DOHH2 (cell line): ENCODE data around the gene CHMP5.

Experiments
- H3F3A ChIP-seq: fragments of 200-600 bp; sonication (generic), shearing (Covaris generic); 2 replicates; pipeline ENCODE4 v1.6.0; 2016; ENCODE audit warnings: antibody characterized with exemption, mild to moderate bottlenecking; ENCODE audit not compliant: control insufficient read depth, insufficient read depth
- H3K27ac ChIP-seq: fragments of 200-600 bp; sonication (generic); 2 replicates; pipeline ENCODE4 v1.5.1; 2014; ENCODE audit warnings: low read depth, mild to moderate bottlenecking, low read length, moderate library complexity
- H3K27me3 ChIP-seq: fragments of 200-600 bp; sonication (generic); 2 replicates; pipeline ENCODE4 v1.6.1; 2014; ENCODE audit warnings: mild to moderate bottlenecking, low read length, mixed read lengths; ENCODE audit not compliant: control insufficient read depth
- H3K36me3 ChIP-seq: fragments of 200-600 bp; sonication (generic); 2 replicates; pipeline ENCODE4 v1.6.1; 2014; ENCODE audit warnings: mild to moderate bottlenecking, low read length, moderate library complexity, mixed read lengths; ENCODE audit not compliant: control insufficient read depth
- H3K4me1 ChIP-seq: fragments of 200-600 bp; sonication (generic); 2 replicates; pipeline ENCODE4 v1.6.1; 2014; ENCODE audit warnings: mild to moderate bottlenecking, low read length, mixed read lengths; ENCODE audit not compliant: control insufficient read depth
- H3K4me2 ChIP-seq: fragments of 200-600 bp; sonication (generic); 2 replicates; pipeline ENCODE4 v1.6.0; 2014; ENCODE audit warnings: mild to moderate bottlenecking, low read length, moderate library complexity
- H3K4me3 ChIP-seq: fragments of 200-600 bp; sonication (generic); 2 replicates; pipeline ENCODE4 v1.5.1; 2014; ENCODE audit warnings: mild to moderate bottlenecking, low read length, mixed read lengths
- H3K79me2 ChIP-seq: fragments of 200-600 bp; sonication (generic); 2 replicates; pipeline ENCODE4 v1.6.1; 2014; ENCODE audit warnings: mild to moderate bottlenecking, low read length, mixed read lengths; ENCODE audit not compliant: control insufficient read depth
- H3K9me2 ChIP-seq: fragments of 200-600 bp; sonication (generic); replicated peaks from 2 replicates; pipeline ENCODE4 v1.6.1; 2014; ENCODE audit warnings: mild to moderate bottlenecking, low read length, mixed read lengths; ENCODE audit not compliant: control insufficient read depth
- H3K9me3 ChIP-seq: fragments of 200-600 bp; sonication (generic); 2 replicates; pipeline ENCODE4 v1.6.1; 2014; ENCODE audit warnings: antibody characterized with exemption, low read length, mixed read lengths; ENCODE audit not compliant: control insufficient read depth, insufficient read depth
- H4K20me1 ChIP-seq: fragments of 200-600 bp; sonication (generic); 2 replicates; pipeline ENCODE4 v1.6.0; 2014; ENCODE audit warnings: low read depth, mild to moderate bottlenecking, antibody characterized with exemption, low read length, moderate library complexity; ENCODE audit not compliant: control insufficient read depth, insufficient read depth
- EZH2phosphoT487 ChIP-seq: fragments of 200-600 bp; sonication (generic); IDR thresholded peaks from 2 replicates; pipeline ENCODE4 v1.6.1; 2017; ENCODE audit warnings: borderline replicate concordance, mild to moderate bottlenecking, antibody characterized with exemption, low read length, moderate library complexity, mixed read lengths
- TF ChIP-seq, protein P1 (sequence below): fragments of 200-600 bp; sonication (generic); IDR thresholded peaks from one replicate; pipeline ENCODE4 v1.5.1; 2014; ENCODE audit warnings: antibody characterized with exemption, mild to moderate bottlenecking, low read depth, low read length; ENCODE audit not compliant: poor library complexity, severe bottlenecking

The CHMP5 gene

DNA sequence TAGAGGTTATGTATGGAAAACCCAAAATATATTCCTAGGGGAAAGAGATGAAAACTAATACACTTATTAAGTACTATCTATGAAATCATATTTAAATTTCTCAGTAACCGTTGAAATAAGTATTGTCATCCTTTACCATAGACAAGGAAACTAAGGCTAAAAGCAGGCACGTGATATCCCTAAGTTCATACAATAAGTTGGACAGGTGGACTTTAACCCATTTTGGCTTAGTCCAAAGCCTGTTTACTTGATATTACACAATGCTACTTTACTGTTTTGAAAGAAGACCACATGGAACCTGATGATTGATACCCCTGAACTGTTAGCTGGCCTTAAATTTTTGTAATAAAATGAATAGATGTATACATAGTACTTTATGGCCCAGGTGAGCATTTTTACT, 28.9 kb downstream of the CHMP5 start:
- Histone ChIP-seq H3K4me2 (peak overlapping the region; percentile 70), H3K9me3 (no peaks in the 10 kb centered on the region), H3K79me2 (peaks cover 86% of the 10 kb centered on the region), H3K9me2 (no peaks in the 10 kb centered on the region), H3K4me1 (peaks cover 85% of the 10 kb centered on the region), H4K20me1 (0 out of 2 replicates have a peak, but pooled peaks cover 4% of the 10 kb centered on the region), H3K27ac (peak overlapping the region; percentile 94), H3K36me3 (peaks cover 82% of the 10 kb centered on the region), H3F3A (peaks cover 40% of the 10 kb centered on the region), H3K27me3 (no peaks in the 10 kb centered on the region), H3K4me3 (peak overlapping the region; percentile 69; the same call in 1 of the 2 replicates)
- TF ChIP-seq EZH2phosphoT487, result no peak
- TF ChIP-seq, protein P1, sequence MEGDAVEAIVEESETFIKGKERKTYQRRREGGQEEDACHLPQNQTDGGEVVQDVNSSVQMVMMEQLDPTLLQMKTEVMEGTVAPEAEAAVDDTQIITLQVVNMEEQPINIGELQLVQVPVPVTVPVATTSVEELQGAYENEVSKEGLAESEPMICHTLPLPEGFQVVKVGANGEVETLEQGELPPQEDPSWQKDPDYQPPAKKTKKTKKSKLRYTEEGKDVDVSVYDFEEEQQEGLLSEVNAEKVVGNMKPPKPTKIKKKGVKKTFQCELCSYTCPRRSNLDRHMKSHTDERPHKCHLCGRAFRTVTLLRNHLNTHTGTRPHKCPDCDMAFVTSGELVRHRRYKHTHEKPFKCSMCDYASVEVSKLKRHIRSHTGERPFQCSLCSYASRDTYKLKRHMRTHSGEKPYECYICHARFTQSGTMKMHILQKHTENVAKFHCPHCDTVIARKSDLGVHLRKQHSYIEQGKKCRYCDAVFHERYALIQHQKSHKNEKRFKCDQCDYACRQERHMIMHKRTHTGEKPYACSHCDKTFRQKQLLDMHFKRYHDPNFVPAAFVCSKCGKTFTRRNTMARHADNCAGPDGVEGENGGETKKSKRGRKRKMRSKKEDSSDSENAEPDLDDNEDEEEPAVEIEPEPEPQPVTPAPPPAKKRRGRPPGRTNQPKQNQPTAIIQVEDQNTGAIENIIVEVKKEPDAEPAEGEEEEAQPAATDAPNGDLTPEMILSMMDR, result no peak

DNA sequence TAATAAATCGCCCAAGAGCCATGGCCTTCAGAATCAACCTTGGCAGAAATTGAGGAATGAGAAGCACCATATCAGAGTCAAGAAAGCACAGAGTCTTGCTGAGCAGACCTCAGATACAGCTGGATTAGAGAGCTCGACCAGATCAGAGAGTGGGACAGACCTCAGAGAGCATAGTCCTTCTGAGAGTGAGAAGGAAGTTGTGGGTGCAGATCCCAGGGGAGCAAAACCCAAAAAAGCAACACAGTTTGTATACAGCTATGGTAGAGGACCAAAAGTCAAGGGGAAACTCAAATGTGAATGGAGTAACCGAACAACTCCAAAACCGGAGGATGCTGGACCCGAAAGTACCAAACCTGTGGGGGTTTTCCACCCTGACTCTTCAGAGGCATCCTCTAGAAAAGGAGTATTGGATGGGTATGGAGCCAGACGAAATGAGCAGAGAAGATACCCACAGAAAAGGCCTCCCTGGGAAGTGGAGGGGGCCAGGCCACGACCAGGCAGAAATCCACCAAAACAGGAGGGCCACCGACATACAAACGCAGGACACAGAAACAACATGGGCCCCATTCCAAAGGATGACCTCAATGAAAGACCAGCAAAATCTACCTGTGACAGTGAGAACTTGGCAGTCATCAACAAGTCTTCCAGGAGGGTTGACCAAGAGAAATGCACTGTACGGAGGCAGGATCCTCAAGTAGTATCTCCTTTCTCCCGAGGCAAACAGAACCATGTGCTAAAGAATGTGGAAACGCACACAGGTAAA, 30.0 kb downstream of the CHMP5 start:
- peaks cover 4% of the 10 kb centered on the region; the same call in 1 of the 2 replicates for H4K20me1 ChIP-seq
- H3F3A ChIP-seq, result peaks cover 39% of the 10 kb centered on the region
- no peaks in the 10 kb centered on the region for H3K9me3 ChIP-seq
- peak overlapping the region; percentile 94 for H3K27ac ChIP-seq
- peak overlapping the region; percentile 69 for H3K4me3 ChIP-seq
- H3K4me1 ChIP-seq, result peaks cover 85% of the 10 kb centered on the region
- H3K79me2 ChIP-seq, result peaks cover 93% of the 10 kb centered on the region
- no peaks in the 10 kb centered on the region for H3K9me2 ChIP-seq
- TF ChIP-seq EZH2phosphoT487, result no peak
- TF ChIP-seq, protein P1, result no peak
- H3K27me3 ChIP-seq, result no peaks in the 10 kb centered on the region
- peak overlapping the region; percentile 70 for H3K4me2 ChIP-seq
- H3K36me3 ChIP-seq, result peaks cover 93% of the 10 kb centered on the region

GRCh38 chr9:33295571-33295970, 30.7 kb downstream of the CHMP5 start:
- peak overlapping the region; percentile 94 for H3K27ac ChIP-seq

More at GRCh38 chr9:33295571-33295970, 30.7 kb downstream of the CHMP5 start:
- peaks cover 96% of the 10 kb centered on the region for H3K36me3 ChIP-seq
- H3K4me2 ChIP-seq, result peak overlapping the region; percentile 70
- peaks cover 85% of the 10 kb centered on the region for H3K4me1 ChIP-seq
- no peaks in the 10 kb centered on the region for H3K9me2 ChIP-seq
- H3K27me3 ChIP-seq, result no peaks in the 10 kb centered on the region
- peaks cover 36% of the 10 kb centered on the region for H3F3A ChIP-seq
- H3K9me3 ChIP-seq, result no peaks in the 10 kb centered on the region
- H3K4me3 ChIP-seq, result peak overlapping the region; percentile 69
- H3K79me2 ChIP-seq, result peaks cover 98% of the 10 kb centered on the region
- peaks cover 4% of the 10 kb centered on the region; the same call in 1 of the 2 replicates for H4K20me1 ChIP-seq
- TF ChIP-seq, protein P1, result no peak
- TF ChIP-seq EZH2phosphoT487, result no peak
